Measurements from ENCODE around the gene RCC2.

- TF ChIP-seq GATA2 (IDR thresholded peaks at IDR 0.05; ENCODE audit: low read depth, low read length) (no peak), GATA3 (IDR thresholded peaks at IDR 0.05; ENCODE audit: low read depth, low read length) (no peak)
Measured at GRCh38 chr1:17466359-17466758, 26.9 kb upstream of the RCC2 start.
